ENCODE measurements around the gene PITPNM2.
A peak's percentile ranks its signal among the peaks of the same experiment; 100 is the strongest.

The PITPNM2 gene

GRCh38 chr12:123133701-123134100 is 17.2 kb downstream of the PITPNM2 start:
- H3K4me1 ChIP-seq (ENCODE audit: control insufficient read depth, insufficient read depth, low read length) = no peaks in the 10 kb centered on the region
- H3K4me3 ChIP-seq (ENCODE audit: low read depth, low read length) = no peak overlapping the region
- no peaks in the 10 kb centered on the region for H3K27me3 ChIP-seq (ENCODE audit: control insufficient read depth, insufficient read depth, low read length)
- no peak overlapping the region for H3K27ac ChIP-seq (ENCODE audit: low read depth, low read length)
- no peaks in the 10 kb centered on the region for H3K36me3 ChIP-seq (ENCODE audit: control insufficient read depth, insufficient read depth, low read length)
- no peak overlapping the region for H3K9ac ChIP-seq (ENCODE audit: low read depth, low read length)
- H3K9me3 ChIP-seq (ENCODE audit: control insufficient read depth, insufficient read depth, low read length) = no peaks in the 10 kb centered on the region

- no peak overlapping the region for H3K4me3 ChIP-seq (ENCODE audit: low read depth, low read length)
- no peaks in the 10 kb centered on the region for H3K4me1 ChIP-seq (ENCODE audit: control insufficient read depth, insufficient read depth, low read length)
- no peaks in the 10 kb centered on the region for H3K27me3 ChIP-seq (ENCODE audit: control insufficient read depth, insufficient read depth, low read length)
- no peak overlapping the region for H3K27ac ChIP-seq (ENCODE audit: low read depth, low read length)
- no peaks in the 10 kb centered on the region for H3K36me3 ChIP-seq (ENCODE audit: control insufficient read depth, insufficient read depth, low read length)
- H3K9me3 ChIP-seq (ENCODE audit: control insufficient read depth, insufficient read depth, low read length) = no peaks in the 10 kb centered on the region
- H3K9ac ChIP-seq (ENCODE audit: low read depth, low read length) = no peak overlapping the region
Observed at GRCh38 chr12:123132951-123133619, 17.8 kb downstream of the PITPNM2 start.

- Histone ChIP-seq H3K36me3 (ENCODE audit: control insufficient read depth, insufficient read depth, low read length) (no peaks in the 10 kb centered on the region), H3K9ac (ENCODE audit: low read depth, low read length) (no peak overlapping the region)
Observed at GRCh38 chr12:123131879-123132402, 18.9 kb downstream of the PITPNM2 start.

GRCh38 chr12:123131291-123131832 is 19.5 kb downstream of the PITPNM2 start:
- no peak overlapping the region for H3K4me3 ChIP-seq (ENCODE audit: low read depth, low read length)
- H3K9ac ChIP-seq (ENCODE audit: low read depth, low read length) = no peak overlapping the region
- no peaks in the 10 kb centered on the region for H3K36me3 ChIP-seq (ENCODE audit: control insufficient read depth, insufficient read depth, low read length)
- H3K4me1 ChIP-seq (ENCODE audit: control insufficient read depth, insufficient read depth, low read length) = no peaks in the 10 kb centered on the region
- H3K27me3 ChIP-seq (ENCODE audit: control insufficient read depth, insufficient read depth, low read length) = no peaks in the 10 kb centered on the region
- H3K9me3 ChIP-seq (ENCODE audit: control insufficient read depth, insufficient read depth, low read length) = no peaks in the 10 kb centered on the region
- no peak overlapping the region for H3K27ac ChIP-seq (ENCODE audit: low read depth, low read length)

More at GRCh38 chr12:123131879-123132402, 18.9 kb downstream of the PITPNM2 start:
- Histone ChIP-seq H3K4me3 (ENCODE audit: low read depth, low read length) (no peak overlapping the region), H3K9me3 (ENCODE audit: control insufficient read depth, insufficient read depth, low read length) (no peaks in the 10 kb centered on the region), H3K4me1 (ENCODE audit: control insufficient read depth, insufficient read depth, low read length) (no peaks in the 10 kb centered on the region), H3K27ac (ENCODE audit: low read depth, low read length) (no peak overlapping the region), H3K27me3 (ENCODE audit: control insufficient read depth, insufficient read depth, low read length) (no peaks in the 10 kb centered on the region)

- H3K4me1 ChIP-seq (ENCODE audit: control insufficient read depth, insufficient read depth, low read length) = no peaks in the 10 kb centered on the region
- no peak overlapping the region for H3K27ac ChIP-seq (ENCODE audit: low read depth, low read length)
Observed at GRCh38 chr12:123129621-123130020, 21.3 kb downstream of the PITPNM2 start.

GRCh38 chr12:123127182-123127495 is 23.8 kb downstream of the PITPNM2 start:
- Histone ChIP-seq H3K4me1 (ENCODE audit: control insufficient read depth, insufficient read depth, low read length) (no peaks in the 10 kb centered on the region), H3K9ac (ENCODE audit: low read depth, low read length) (no peak overlapping the region), H3K4me3 (ENCODE audit: low read depth, low read length) (no peak overlapping the region), H3K27ac (ENCODE audit: low read depth, low read length) (peak overlapping the region; percentile 60), H3K9me3 (ENCODE audit: control insufficient read depth, insufficient read depth, low read length) (no peaks in the 10 kb centered on the region), H3K27me3 (ENCODE audit: control insufficient read depth, insufficient read depth, low read length) (no peaks in the 10 kb centered on the region), H3K36me3 (ENCODE audit: control insufficient read depth, insufficient read depth, low read length) (no peaks in the 10 kb centered on the region)

More at GRCh38 chr12:123129621-123130020, 21.3 kb downstream of the PITPNM2 start:
- no peak overlapping the region for H3K4me3 ChIP-seq (ENCODE audit: low read depth, low read length)
- no peak overlapping the region for H3K9ac ChIP-seq (ENCODE audit: low read depth, low read length)
- H3K36me3 ChIP-seq (ENCODE audit: control insufficient read depth, insufficient read depth, low read length) = no peaks in the 10 kb centered on the region
- H3K27me3 ChIP-seq (ENCODE audit: control insufficient read depth, insufficient read depth, low read length) = no peaks in the 10 kb centered on the region
- H3K9me3 ChIP-seq (ENCODE audit: control insufficient read depth, insufficient read depth, low read length) = no peaks in the 10 kb centered on the region

- H3K4me3 ChIP-seq (ENCODE audit: low read depth, low read length) = no peak overlapping the region
- no peaks in the 10 kb centered on the region for H3K27me3 ChIP-seq (ENCODE audit: control insufficient read depth, insufficient read depth, low read length)
- H3K36me3 ChIP-seq (ENCODE audit: control insufficient read depth, insufficient read depth, low read length) = no peaks in the 10 kb centered on the region
- no peaks in the 10 kb centered on the region for H3K9me3 ChIP-seq (ENCODE audit: control insufficient read depth, insufficient read depth, low read length)
- H3K9ac ChIP-seq (ENCODE audit: low read depth, low read length) = no peak overlapping the region
- peak overlapping the region; percentile 60 for H3K27ac ChIP-seq (ENCODE audit: low read depth, low read length)
- H3K4me1 ChIP-seq (ENCODE audit: control insufficient read depth, insufficient read depth, low read length) = no peaks in the 10 kb centered on the region
Observed at GRCh38 chr12:123126294-123127181, 24.4 kb downstream of the PITPNM2 start.

GRCh38 chr12:123122626-123123025 is 28.3 kb downstream of the PITPNM2 start:
- Histone ChIP-seq H3K4me3 (ENCODE audit: low read depth, low read length) (no peak overlapping the region), H3K27me3 (ENCODE audit: control insufficient read depth, insufficient read depth, low read length) (no peaks in the 10 kb centered on the region; the same call in 1 of the 2 replicates), H3K4me1 (ENCODE audit: control insufficient read depth, insufficient read depth, low read length) (no peaks in the 10 kb centered on the region), H3K36me3 (ENCODE audit: control insufficient read depth, insufficient read depth, low read length) (no peaks in the 10 kb centered on the region), H3K9me3 (ENCODE audit: control insufficient read depth, insufficient read depth, low read length) (no peaks in the 10 kb centered on the region), H3K27ac (ENCODE audit: low read depth, low read length) (no peak overlapping the region), H3K9ac (ENCODE audit: low read depth, low read length) (no peak overlapping the region)

- Histone ChIP-seq H3K36me3 (ENCODE audit: control insufficient read depth, insufficient read depth, low read length) (no peaks in the 10 kb centered on the region), H3K9ac (ENCODE audit: low read depth, low read length) (no peak overlapping the region), H3K9me3 (ENCODE audit: control insufficient read depth, insufficient read depth, low read length) (no peaks in the 10 kb centered on the region), H3K27ac (ENCODE audit: low read depth, low read length) (no peak overlapping the region), H3K4me3 (ENCODE audit: low read depth, low read length) (no peak overlapping the region), H3K4me1 (ENCODE audit: control insufficient read depth, insufficient read depth, low read length) (no peaks in the 10 kb centered on the region), H3K27me3 (ENCODE audit: control insufficient read depth, insufficient read depth, low read length) (no peaks in the 10 kb centered on the region; the same call in 1 of the 2 replicates)
Observed at GRCh38 chr12:123121670-123122069, 29.2 kb downstream of the PITPNM2 start.

- H3K27me3 ChIP-seq (ENCODE audit: control insufficient read depth, insufficient read depth, low read length) = no peaks in the 10 kb centered on the region; the same call in 1 of the 2 replicates
- no peak overlapping the region for H3K27ac ChIP-seq (ENCODE audit: low read depth, low read length)
- no peaks in the 10 kb centered on the region for H3K4me1 ChIP-seq (ENCODE audit: control insufficient read depth, insufficient read depth, low read length)
- H3K9ac ChIP-seq (ENCODE audit: low read depth, low read length) = no peak overlapping the region
- no peaks in the 10 kb centered on the region for H3K36me3 ChIP-seq (ENCODE audit: control insufficient read depth, insufficient read depth, low read length)
- H3K4me3 ChIP-seq (ENCODE audit: low read depth, low read length) = no peak overlapping the region
- H3K9me3 ChIP-seq (ENCODE audit: control insufficient read depth, insufficient read depth, low read length) = no peaks in the 10 kb centered on the region
Observed at GRCh38 chr12:123120452-123121166, 30.3 kb downstream of the PITPNM2 start.

All from HUES48 (cell line).